ENCODE data around the gene PAPPA. TPM values are rescaled to one million over a fixed set of nuclear protein-coding genes. Genes with fewer than 3 reads are reported as not detected.

The PAPPA gene
- total and polyA plus RNA-seq, 9 of the 15 experiments (the other 6 are each of a cell fraction or from before 2014, with no cell fraction given): 0.06 to 0.18 (median 0.11) TPM

DNA sequence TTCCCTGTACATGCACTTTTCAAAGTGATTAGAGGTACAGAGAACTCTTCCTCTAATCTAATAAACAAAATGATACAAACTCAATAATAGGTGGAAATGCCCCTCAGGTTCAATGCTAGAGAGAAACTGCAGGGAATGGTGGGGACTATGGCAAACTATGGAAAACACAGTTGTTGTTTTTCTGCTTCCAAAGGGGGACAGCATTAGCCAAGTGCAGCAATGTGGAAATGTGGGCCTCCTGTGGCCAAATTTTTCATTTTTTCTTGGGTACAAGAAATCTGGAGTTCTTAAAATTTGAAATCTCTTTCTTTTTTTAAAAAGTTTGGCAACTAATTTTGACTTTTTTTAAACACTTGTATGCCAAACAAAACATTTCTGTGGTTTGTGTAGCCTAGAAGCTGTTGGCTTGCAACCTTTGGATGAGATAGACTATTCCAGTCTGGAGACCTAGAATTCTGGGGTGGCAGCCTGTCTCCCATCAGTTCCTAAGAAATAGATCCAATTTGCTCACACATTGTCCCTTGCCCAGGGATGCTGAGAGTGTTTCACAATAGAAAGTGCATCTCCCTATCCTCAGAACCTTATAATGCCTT is 218.6 kb downstream of the PAPPA start:
- H3K9ac ChIP-seq (ENCODE audit: insufficient read depth in 1 of 2, low read depth in 2 of 2, low read length in 2 of 2): no peak overlapping the region
- no peak for FAIRE-seq
- intact Hi-C loops (cut with micrococcal nuclease): no loop called here
- TF ChIP-seq MTA2 (IDR thresholded peaks at IDR 0.05; ENCODE audit: low read depth) (no peak), TCFL5 (CRISPR knock-in tag; conservative IDR thresholded peaks at IDR 0.05) (no peak), ZNF143 (CRISPR knock-in tag; IDR thresholded peaks at IDR 0.05) (no peak), SREBF1 (IDR thresholded peaks at IDR 0.05; ENCODE audit: borderline replicate concordance, low read depth, low read length) (no peak), SRSF9 (IDR thresholded peaks at IDR 0.05; ENCODE audit: borderline replicate concordance, low read depth, low read length) (no peak), CREBBP (IDR thresholded peaks at IDR 0.05; ENCODE audit: low read depth, low read length) (no peak), FOXK1 (CRISPR knock-in tag; IDR thresholded peaks at IDR 0.05; ENCODE audit: borderline replicate concordance) (no peak), ZNF785 (CRISPR knock-in tag; IDR thresholded peaks at IDR 0.05) (no peak), ZKSCAN8 (CRISPR knock-in tag; IDR thresholded peaks at IDR 0.05) (no peak), ZNF232 (CRISPR knock-in tag; IDR thresholded peaks at IDR 0.05) (no peak), TEAD4 (IDR thresholded peaks at IDR 0.05; ENCODE audit: low read length) (no peak), TEAD4 (CRISPR knock-in tag; IDR thresholded peaks at IDR 0.05; ENCODE audit: borderline replicate concordance) (no peak), NFATC3 (IDR thresholded peaks at IDR 0.05) (no peak), ZNF561 (CRISPR knock-in tag; conservative IDR thresholded peaks at IDR 0.05) (no peak), GTF2F1 (IDR thresholded peaks at IDR 0.05; ENCODE audit: low read depth, low read length) (no peak), CHCHD3 (CRISPR knock-in tag; IDR thresholded peaks at IDR 0.05) (no peak), ZBTB7A (IDR thresholded peaks at IDR 0.05; ENCODE audit: borderline replicate concordance, control insufficient read depth, low read depth, low read length) (no peak)
- TF ChIP-seq, protein P1, sequence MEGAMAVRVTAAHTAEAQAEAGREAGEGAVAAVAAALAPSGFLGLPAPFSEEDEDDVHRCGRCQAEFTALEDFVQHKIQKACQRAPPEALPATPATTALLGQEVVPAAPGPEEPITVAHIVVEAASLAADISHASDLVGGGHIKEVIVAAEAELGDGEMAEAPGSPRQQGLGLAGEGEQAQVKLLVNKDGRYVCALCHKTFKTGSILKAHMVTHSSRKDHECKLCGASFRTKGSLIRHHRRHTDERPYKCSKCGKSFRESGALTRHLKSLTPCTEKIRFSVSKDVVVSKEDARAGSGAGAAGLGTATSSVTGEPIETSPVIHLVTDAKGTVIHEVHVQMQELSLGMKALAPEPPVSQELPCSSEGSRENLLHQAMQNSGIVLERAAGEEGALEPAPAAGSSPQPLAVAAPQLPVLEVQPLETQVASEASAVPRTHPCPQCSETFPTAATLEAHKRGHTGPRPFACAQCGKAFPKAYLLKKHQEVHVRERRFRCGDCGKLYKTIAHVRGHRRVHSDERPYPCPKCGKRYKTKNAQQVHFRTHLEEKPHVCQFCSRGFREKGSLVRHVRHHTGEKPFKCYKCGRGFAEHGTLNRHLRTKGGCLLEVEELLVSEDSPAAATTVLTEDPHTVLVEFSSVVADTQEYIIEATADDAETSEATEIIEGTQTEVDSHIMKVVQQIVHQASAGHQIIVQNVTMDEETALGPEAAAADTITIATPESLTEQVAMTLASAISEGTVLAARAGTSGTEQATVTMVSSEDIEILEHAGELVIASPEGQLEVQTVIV (CRISPR knock-in tag; IDR thresholded peaks at IDR 0.05; ENCODE audit: borderline replicate concordance): no peak
- TF ChIP-seq, protein P2, sequence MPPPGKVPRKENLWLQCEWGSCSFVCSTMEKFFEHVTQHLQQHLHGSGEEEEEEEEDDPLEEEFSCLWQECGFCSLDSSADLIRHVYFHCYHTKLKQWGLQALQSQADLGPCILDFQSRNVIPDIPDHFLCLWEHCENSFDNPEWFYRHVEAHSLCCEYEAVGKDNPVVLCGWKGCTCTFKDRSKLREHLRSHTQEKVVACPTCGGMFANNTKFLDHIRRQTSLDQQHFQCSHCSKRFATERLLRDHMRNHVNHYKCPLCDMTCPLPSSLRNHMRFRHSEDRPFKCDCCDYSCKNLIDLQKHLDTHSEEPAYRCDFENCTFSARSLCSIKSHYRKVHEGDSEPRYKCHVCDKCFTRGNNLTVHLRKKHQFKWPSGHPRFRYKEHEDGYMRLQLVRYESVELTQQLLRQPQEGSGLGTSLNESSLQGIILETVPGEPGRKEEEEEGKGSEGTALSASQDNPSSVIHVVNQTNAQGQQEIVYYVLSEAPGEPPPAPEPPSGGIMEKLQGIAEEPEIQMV (tag; conservative IDR thresholded peaks at IDR 0.05; ENCODE audit: low read depth): no peak
- TF ChIP-seq, protein P3, sequence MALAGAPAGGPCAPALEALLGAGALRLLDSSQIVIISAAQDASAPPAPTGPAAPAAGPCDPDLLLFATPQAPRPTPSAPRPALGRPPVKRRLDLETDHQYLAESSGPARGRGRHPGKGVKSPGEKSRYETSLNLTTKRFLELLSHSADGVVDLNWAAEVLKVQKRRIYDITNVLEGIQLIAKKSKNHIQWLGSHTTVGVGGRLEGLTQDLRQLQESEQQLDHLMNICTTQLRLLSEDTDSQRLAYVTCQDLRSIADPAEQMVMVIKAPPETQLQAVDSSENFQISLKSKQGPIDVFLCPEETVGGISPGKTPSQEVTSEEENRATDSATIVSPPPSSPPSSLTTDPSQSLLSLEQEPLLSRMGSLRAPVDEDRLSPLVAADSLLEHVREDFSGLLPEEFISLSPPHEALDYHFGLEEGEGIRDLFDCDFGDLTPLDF (CRISPR knock-in tag; IDR thresholded peaks at IDR 0.05): no peak

More for the DNA sequence above, 218.6 kb downstream of the PAPPA start:
- H3K79me2 ChIP-seq (ENCODE audit: control insufficient read depth, insufficient read depth, low read length): no peaks in the 10 kb centered on the region
- ChIA-PET POLR2A (no interaction called here), CTCF (ENCODE audit: low intra/inter-chr PET ratio) (no interaction called here)
- H3K4me2 ChIP-seq (ENCODE audit: insufficient read depth, low read length): no peak overlapping the region
- H3K9me3 ChIP-seq (replicated peaks; ENCODE audit: control insufficient read depth, insufficient read depth, low read depth, low read length): no peaks in the 10 kb centered on the region
- DNase-seq (ENCODE audit: extremely low read depth in 1 of 4, low spot score in 3 of 4) (no peak), ATAC-seq (no peak)
- H3K36me3 ChIP-seq (ENCODE audit: control insufficient read depth, insufficient read depth, low read length): no peaks in the 10 kb centered on the region
- H3K4me3 ChIP-seq: no peak overlapping the region
- no peaks in the 10 kb centered on the region for H3K9me1 ChIP-seq (ENCODE audit: control insufficient read depth, insufficient read depth, low read length)
- H3K27me3 ChIP-seq (ENCODE audit: control insufficient read depth in 2 of 2, insufficient read depth in 2 of 2, low read length in 2 of 2): no peaks in the 10 kb centered on the region
- H2AFZ ChIP-seq (ENCODE audit: low read depth, low read length): no peak overlapping the region
- in situ Hi-C loops (cut with MboI): no loop called here
- H3K4me1 ChIP-seq (replicated peaks in 1 of 2; ENCODE audit: control insufficient read depth in 2 of 2, insufficient read depth in 2 of 2, low read length in 2 of 2): peaks cover 0 to 11% of the 10 kb centered on the region in 2 experiments; a peak in 2 of 5 replicates
- no TSS peak for BruUV-seq (replicated peaks)
- H3K27ac ChIP-seq (ENCODE audit: extremely low read depth, low read depth, low read length): no peak overlapping the region
- H4K20me1 ChIP-seq (replicated peaks; ENCODE audit: control insufficient read depth, insufficient read depth, low read length): no peaks in the 10 kb centered on the region
